Thyroid gland (tissue), 4 donors: ENCODE data around the gene EXD3.

Source experiments
- POLR2A ChIP-seq, 2 donors: fragments of 450-650 bp; IDR thresholded peaks; one replicate each; pipeline ENCODE4 v1.6.1; 2017; ENCODE audit warnings: antibody characterized with exemption in 2 of 2, mild to moderate bottlenecking in 2 of 2, moderate library complexity in 1 of 2
- TF ChIP-seq, protein P1 (sequence below), 6 experiments: fragments of 200-600 bp in 3 of 6; fragments of 450-650 bp in 3 of 6; sonication (generic) in 3 of 6; IDR thresholded peaks; one replicate each; pipeline ENCODE4 v1.5.1; 2016 to 2019; ENCODE audit warnings: antibody characterized with exemption in 6 of 6, mild to moderate bottlenecking in 2 of 6, inconsistent platforms in 1 of 6, moderate library complexity in 1 of 6

DNA sequence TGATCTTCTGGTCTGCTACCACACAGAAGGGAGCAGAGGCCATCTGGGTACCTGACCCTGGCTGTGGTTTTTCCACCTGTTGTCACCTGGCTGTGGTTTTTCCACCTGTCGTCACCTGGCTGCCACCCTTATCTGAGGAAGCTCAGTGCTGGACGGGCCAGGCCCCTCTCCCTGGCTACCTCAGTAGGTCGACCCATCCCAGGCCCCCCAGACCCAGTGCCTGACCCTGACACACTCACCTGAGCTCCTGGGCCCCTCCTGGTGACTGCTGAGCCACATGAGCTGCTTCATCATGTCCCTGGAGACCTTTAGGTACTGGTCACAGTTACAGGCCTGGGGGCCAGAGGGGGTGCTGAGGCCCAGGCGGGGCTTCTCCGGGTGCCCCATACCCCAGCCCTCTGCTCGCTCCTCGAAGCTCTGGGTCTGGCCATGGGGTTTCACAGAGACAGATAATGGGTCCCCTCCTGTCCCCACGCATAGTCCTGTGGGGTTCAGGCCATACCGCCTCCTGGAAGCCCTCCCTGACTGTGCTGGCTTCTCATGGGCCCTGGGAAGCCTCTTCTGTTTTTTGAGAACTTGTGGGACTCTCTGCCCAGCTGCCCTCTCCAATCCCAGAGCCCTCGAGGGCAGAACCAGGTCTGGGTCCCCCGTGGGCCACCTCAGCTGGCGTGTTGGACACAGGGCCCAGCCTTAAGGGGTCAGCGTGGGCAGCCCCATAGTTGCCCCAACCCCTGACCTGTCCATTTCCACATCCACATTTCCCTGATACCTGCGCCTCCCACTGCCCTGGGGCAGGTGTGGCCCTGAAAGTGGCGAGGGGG is 113.4 kb downstream of the EXD3 start:
- TF ChIP-seq POLR2A (IDR thresholded peaks at IDR 0.05) = no peak
- TF ChIP-seq, protein P1, sequence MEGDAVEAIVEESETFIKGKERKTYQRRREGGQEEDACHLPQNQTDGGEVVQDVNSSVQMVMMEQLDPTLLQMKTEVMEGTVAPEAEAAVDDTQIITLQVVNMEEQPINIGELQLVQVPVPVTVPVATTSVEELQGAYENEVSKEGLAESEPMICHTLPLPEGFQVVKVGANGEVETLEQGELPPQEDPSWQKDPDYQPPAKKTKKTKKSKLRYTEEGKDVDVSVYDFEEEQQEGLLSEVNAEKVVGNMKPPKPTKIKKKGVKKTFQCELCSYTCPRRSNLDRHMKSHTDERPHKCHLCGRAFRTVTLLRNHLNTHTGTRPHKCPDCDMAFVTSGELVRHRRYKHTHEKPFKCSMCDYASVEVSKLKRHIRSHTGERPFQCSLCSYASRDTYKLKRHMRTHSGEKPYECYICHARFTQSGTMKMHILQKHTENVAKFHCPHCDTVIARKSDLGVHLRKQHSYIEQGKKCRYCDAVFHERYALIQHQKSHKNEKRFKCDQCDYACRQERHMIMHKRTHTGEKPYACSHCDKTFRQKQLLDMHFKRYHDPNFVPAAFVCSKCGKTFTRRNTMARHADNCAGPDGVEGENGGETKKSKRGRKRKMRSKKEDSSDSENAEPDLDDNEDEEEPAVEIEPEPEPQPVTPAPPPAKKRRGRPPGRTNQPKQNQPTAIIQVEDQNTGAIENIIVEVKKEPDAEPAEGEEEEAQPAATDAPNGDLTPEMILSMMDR (IDR thresholded peaks at IDR 0.05) = no peak
